Measurements from ENCODE around the gene GLP1R. TPM values are rescaled to one million over a fixed set of nuclear protein-coding genes. Genes with fewer than 3 reads are reported as not detected.

Gene GLP1R
- total and polyA plus RNA-seq, 2 of the 13 experiments (the other 11 are each of a cell fraction or from before 2014, with no cell fraction given) = not detected

DNA sequence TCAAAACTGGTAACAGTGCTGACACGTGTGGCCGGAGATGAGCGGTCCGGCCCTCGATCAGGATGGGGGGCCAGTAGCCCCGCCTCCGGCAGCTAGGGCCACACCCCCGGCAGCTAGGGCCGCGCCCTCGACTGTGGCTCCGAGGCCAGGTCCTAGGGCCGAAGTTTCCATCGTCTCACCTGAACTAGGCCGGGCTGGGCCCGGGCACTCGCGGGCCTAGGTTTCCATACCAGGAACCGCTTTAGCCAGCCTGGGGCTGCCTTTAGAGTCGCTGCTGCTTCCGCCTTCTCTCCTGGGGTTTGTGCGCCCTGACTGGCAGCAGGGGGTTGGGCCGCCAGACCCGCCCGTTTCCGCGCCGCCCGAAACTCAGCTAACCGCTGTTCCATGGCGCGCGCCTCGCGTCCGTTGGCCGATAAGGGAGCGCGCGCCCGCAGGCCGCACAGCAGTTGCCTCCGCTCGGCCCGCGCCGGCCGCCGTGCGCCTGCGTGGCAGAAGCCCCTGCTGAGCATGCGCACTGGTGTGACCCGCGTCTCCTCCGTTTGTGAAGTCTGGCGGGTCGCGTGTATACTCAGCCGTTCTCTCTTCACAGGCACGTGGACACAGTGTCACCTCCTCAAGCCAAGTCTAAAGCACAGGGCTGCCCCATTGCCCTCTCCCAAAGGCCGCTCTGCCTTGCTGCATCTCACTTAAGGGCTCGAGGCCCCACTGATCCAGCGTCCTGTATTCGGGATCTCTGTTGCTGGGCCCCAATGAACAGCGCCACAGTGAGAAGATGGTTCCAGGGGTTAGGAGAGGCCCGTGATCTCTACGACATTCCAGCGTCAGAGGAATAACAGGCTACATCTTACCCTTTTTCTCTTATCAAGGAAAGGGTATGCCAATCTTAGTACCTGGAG, 66.4 kb downstream of the GLP1R start, which contains the start of gene SAYSD1 (continued):
- TF ChIP-seq TSC22D2 (CRISPR knock-in tag; IDR thresholded peaks at IDR 0.05; ENCODE audit: borderline replicate concordance) (no peak; the same call in 1 of the 2 replicates), FOXP1 (IDR thresholded peaks at IDR 0.05) (no peak), FOXP1 (CRISPR knock-in tag; IDR thresholded peaks at IDR 0.05) (no peak), GATA4 (IDR thresholded peaks at IDR 0.05; ENCODE audit: borderline replicate concordance, low read depth) (peak; percentile 65), CERS6 (CRISPR knock-in tag; IDR thresholded peaks at IDR 0.05) (peak; percentile 84; the same call in 1 of the 2 replicates), ZSCAN20 (CRISPR knock-in tag; IDR thresholded peaks at IDR 0.05; ENCODE audit: borderline replicate concordance) (peak; percentile 89), MLLT10 (CRISPR knock-in tag; IDR thresholded peaks at IDR 0.05) (no peak), TRAFD1 (CRISPR knock-in tag; IDR thresholded peaks at IDR 0.05; ENCODE audit: borderline replicate concordance) (no peak), BATF2 (CRISPR knock-in tag; IDR thresholded peaks at IDR 0.05) (peak; percentile 97), MAFF (IDR thresholded peaks at IDR 0.05; ENCODE audit: low read depth, low read length) (no peak), MIXL1 (CRISPR knock-in tag; IDR thresholded peaks at IDR 0.05) (peak; percentile 47), PTBP1 (IDR thresholded peaks at IDR 0.05; ENCODE audit: low read depth, low read length, poor library complexity, severe bottlenecking) (peak; percentile 71), HMGA1 (CRISPR knock-in tag; conservative IDR thresholded peaks at IDR 0.05) (no peak), TCF7 (IDR thresholded peaks at IDR 0.05; ENCODE audit: low read depth) (no peak), TBX3 (IDR thresholded peaks at IDR 0.05; ENCODE audit: borderline replicate concordance) (no peak), FOSL1 (CRISPR knock-in tag; IDR thresholded peaks at IDR 0.05; ENCODE audit: borderline replicate concordance) (peak; percentile 66; the same call in 1 of the 2 replicates)
- TF ChIP-seq, protein P1, sequence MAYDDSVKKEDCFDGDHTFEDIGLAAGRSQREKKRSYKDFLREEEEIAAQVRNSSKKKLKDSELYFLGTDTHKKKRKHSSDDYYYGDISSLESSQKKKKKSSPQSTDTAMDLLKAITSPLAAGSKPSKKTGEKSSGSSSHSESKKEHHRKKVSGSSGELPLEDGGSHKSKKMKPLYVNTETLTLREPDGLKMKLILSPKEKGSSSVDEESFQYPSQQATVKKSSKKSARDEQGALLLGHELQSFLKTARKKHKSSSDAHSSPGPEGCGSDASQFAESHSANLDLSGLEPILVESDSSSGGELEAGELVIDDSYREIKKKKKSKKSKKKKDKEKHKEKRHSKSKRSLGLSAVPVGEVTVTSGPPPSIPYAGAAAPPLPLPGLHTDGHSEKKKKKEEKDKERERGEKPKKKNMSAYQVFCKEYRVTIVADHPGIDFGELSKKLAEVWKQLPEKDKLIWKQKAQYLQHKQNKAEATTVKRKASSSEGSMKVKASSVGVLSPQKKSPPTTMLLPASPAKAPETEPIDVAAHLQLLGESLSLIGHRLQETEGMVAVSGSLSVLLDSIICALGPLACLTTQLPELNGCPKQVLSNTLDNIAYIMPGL (CRISPR knock-in tag; IDR thresholded peaks at IDR 0.05; ENCODE audit: borderline replicate concordance in 1 of 2, low read depth in 1 of 2) = peak; percentile 47 to 83
- TF ChIP-seq, protein P2, sequence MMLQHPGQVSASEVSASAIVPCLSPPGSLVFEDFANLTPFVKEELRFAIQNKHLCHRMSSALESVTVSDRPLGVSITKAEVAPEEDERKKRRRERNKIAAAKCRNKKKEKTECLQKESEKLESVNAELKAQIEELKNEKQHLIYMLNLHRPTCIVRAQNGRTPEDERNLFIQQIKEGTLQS (CRISPR knock-in tag; IDR thresholded peaks at IDR 0.05) = peak; percentile 50; the same call in 1 of the 2 replicates
- TF ChIP-seq, protein P3, sequence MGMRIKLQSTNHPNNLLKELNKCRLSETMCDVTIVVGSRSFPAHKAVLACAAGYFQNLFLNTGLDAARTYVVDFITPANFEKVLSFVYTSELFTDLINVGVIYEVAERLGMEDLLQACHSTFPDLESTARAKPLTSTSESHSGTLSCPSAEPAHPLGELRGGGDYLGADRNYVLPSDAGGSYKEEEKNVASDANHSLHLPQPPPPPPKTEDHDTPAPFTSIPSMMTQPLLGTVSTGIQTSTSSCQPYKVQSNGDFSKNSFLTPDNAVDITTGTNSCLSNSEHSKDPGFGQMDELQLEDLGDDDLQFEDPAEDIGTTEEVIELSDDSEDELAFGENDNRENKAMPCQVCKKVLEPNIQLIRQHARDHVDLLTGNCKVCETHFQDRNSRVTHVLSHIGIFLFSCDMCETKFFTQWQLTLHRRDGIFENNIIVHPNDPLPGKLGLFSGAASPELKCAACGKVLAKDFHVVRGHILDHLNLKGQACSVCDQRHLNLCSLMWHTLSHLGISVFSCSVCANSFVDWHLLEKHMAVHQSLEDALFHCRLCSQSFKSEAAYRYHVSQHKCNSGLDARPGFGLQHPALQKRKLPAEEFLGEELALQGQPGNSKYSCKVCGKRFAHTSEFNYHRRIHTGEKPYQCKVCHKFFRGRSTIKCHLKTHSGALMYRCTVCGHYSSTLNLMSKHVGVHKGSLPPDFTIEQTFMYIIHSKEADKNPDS (CRISPR knock-in tag; IDR thresholded peaks at IDR 0.05) = peak; percentile 89; the same call in 1 of the 2 replicates
- TF ChIP-seq, protein P4, sequence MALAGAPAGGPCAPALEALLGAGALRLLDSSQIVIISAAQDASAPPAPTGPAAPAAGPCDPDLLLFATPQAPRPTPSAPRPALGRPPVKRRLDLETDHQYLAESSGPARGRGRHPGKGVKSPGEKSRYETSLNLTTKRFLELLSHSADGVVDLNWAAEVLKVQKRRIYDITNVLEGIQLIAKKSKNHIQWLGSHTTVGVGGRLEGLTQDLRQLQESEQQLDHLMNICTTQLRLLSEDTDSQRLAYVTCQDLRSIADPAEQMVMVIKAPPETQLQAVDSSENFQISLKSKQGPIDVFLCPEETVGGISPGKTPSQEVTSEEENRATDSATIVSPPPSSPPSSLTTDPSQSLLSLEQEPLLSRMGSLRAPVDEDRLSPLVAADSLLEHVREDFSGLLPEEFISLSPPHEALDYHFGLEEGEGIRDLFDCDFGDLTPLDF (CRISPR knock-in tag; IDR thresholded peaks at IDR 0.05) = peak; percentile 92
